SH-SY5Y (cell line): ENCODE data around the gene CABP1.

Experiments
- GATA2 ChIP-seq: IDR thresholded peaks from 2 replicates; pipeline ENCODE4 v1.6.1; 2011; ENCODE audit warnings: mild to moderate bottlenecking, low read depth, low read length
- GATA3 ChIP-seq: IDR thresholded peaks from 2 replicates; pipeline ENCODE4 v1.6.1; 2011; ENCODE audit warnings: low read depth, mild to moderate bottlenecking, low read length, moderate library complexity

The CABP1 gene

DNA sequence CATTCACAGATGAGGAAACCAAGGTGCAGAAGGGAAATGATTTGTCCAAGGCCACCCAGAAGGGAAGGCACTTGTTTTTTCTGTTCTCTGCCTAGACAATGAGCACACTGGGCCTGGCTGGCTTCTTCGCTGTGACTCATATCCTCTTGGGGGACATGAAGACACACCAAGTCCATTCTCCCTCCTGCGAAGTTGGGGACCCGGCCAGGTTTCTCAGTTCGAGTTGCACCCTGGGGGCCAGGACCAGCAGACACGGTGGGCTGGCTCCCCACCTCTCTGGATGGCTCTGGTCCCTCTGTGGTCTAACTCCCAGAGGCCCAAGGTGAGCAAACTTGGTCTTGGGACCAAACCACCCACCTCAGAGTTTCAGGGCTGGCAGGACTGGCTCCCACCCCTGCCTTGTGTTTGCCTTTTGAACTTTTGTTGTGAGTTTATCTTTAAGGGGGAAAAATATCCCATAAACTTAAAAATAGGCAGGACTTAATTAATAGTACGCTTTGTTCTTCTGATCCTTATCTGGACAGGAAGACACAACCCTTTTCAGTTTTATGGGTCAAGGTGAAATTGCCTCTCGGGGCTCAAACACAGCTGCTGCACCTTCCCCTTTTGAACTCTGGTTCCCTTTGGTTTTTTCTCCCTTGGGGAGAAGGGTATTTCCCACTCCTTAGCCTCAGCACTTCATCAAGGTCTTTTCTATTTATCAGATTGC lies 37.5 kb downstream of the CABP1 start:
- TF ChIP-seq GATA2 (no peak), GATA3 (no peak)

DNA sequence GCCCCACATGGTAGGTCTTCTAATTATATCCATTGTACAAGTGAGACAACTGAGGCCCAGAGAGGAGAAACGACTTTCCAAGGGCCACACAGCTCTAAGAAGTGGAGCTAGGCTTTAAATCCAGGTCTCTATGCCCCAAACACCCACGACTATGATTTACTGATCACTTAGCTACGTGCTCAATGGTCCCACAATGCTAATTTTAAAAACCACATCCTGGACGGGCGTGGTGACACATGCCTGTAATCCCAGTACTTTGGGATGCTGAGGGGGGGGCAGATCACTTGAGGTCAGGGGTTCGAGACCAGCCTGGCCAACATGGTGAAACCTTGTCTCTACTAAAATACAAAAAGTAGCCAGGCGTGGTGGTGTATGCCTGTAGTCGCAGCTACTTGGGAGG lies 38.1 kb downstream of the CABP1 start:
- TF ChIP-seq GATA2 (no peak), GATA3 (no peak)

DNA sequence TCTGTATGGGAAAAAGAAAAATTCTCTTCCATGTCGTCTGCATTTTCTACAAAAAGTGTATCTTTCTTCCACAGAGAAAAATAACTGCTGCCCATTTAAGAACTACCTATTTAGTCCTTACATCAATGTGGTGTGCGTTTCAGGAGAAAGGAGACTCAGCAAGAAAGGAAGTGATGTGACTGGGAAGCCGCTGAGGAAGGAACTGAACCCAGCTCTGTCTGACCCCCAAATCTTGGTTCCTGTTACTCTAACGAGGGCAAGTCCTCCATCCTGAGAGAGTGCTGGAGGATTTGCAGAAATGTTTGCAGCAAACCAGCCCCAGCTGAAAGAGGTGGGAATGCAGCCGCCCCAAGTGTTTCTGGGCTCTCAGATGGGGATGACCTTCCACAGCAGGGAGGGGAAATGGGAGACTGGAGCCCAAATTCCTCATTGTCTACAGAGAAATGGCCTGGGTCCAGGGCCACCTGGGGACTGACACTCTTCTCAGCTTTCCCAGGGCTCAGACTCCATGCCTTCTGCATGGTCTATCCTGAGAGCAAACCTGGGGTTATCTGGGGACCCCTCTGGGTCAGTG lies 39.8 kb downstream of the CABP1 start:
- no peak for TF ChIP-seq GATA2
- no peak for TF ChIP-seq GATA3

DNA sequence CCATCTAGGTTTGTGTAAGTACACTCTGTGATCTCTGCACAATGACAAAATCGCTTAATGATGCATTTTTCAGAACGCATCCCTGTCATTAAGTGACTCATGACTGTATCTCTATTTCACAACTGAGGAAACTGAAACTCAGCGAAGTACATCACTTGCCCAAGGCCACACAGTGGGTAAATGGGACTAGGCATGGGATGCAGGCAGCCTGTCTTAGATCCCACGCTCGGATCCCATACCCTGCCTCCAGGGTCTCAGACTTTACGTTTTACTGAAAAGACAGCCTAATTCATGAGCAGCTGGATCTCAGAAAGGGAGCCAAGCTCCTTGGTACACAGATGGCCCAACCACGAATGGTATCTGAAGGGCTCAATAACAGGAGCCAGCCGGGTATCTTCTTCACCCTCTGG lies 44.1 kb downstream of the CABP1 start:
- TF ChIP-seq GATA3: no peak
- TF ChIP-seq GATA2: no peak

DNA sequence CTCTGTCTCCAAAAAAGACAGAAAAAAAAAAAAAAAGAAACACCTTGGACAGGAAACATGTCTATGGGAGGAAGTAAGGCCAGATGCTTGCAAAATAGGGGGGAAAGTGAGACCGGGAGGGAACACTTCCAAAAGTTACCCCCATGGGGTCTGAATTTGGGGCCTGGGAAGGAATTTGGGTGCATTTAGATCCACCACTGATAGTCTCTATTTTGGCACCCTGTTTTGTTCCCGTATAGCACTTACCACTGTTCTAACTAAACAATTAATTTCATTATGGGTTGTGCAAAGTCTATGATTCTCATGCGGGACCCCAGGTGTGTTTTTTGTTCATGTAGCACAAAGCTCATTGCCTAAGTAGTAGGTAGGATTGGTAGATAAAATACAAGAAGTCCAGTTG lies 45.1 kb downstream of the CABP1 start:
- TF ChIP-seq GATA2: no peak
- no peak for TF ChIP-seq GATA3

DNA sequence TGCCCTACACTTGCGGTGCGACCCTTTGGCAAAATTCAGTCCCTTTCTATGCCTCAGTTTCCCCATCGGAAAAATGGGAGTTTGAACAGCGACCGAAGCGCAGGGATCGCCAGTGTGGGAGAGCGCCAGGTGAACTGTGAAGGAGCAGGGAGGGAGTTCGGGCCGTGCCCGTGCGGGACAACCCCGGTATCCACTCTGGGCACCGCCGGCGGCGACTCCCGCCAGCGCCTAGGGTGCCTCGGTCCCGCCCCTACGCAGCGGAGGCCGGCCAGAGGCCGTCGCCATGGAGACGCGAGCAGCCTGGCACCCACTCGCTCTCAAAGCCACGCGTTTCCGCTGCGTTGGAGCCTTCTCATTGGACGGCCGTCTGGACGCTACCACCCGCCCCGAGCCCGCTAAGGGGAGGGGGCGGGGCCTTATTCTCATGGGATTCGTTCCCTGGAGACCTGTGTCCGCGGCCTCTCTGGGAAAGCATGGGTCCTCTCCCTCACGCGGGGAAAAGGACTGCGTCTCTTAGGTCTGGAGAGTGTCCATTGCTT lies 45.8 kb downstream of the CABP1 start:
- TF ChIP-seq GATA3 (no peak), GATA2 (peak; percentile 3; the same call in 1 of the 2 replicates)

DNA sequence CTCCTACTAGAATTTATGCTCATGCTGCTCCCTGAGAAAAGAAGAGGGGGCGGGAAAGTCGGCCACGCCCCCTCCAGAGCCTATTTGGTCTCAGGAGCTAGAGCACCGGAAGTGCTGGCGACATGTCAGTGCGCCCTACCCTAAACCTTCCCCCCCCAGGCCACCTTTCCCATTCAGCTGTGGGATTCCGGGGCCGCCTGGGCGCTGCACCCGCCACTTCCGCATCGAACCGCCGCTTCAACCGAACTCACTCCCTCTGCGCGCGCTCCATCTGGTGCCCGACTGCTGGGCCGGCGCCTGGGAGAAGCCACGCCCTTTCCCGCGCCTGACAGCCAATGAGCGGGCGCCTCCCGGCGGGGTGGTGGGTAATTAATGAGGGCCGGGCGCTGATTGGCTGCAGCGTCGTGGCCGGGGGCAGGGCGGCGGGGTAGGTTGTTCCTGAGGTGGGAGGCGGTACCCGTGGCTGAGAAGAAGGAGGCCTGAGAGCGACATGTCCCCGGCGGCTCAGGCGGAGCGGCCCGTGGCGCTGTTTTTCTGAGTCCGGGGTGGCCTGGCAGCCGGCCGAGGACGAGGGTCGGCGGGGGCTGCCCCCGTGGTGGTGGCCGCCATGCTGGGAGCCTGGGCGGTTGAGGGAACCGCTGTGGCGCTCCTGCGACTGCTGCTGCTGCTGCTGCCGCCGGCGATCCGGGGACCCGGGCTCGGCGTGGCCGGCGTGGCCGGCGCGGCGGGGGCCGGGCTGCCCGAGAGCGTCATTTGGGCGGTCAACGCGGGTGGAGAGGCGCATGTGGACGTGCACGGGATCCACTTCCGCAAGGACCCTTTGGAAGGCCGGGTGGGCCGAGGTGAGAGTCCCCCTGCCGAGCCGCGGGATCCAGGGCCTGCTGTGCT lies 46.5 kb downstream of the CABP1 start, which contains the start of gene MLEC:
Gene MLEC, plus strand, starts transcription at position 460 of the 888 bp plus-strand sequence. Its CDS starts 148 bp downstream, at position 608.
- no peak for TF ChIP-seq GATA3
- TF ChIP-seq GATA2: no peak

DNA sequence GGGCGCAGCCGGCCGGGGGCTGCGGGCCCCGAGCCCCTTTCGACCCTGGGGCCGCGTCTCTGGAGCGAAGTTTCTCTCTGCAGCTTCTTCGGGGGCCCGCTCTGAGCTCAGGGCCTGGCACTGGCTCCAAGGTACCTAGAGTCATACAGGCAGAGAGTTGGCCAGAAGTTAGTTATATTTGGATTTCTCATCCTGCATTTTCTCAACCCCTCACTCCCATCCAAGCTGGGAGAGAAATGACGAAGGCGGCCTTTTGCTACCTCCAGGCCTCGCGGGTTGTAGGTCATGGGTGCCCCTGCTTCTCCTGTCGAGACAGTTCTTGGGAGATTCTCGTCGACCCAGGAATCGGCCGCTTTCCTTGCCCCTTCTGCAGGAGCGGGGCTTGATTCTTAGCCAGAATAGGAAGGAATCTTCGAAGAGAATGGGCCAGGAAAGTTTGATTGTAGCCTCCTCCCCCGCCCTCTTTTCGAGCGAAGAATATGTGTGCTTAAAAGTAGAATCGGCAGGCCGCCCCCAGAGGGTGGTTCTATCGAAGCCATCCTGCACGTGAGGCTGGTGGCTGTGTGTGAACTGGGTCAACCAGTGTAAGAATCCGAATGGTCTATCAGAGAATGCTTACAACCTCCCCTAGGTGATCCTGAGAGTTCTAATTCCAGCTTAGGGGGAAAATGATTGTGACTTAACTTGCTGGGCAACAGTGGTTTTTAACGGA lies 47.3 kb downstream of the CABP1 start:
- TF ChIP-seq GATA3 (no peak), GATA2 (no peak)

DNA sequence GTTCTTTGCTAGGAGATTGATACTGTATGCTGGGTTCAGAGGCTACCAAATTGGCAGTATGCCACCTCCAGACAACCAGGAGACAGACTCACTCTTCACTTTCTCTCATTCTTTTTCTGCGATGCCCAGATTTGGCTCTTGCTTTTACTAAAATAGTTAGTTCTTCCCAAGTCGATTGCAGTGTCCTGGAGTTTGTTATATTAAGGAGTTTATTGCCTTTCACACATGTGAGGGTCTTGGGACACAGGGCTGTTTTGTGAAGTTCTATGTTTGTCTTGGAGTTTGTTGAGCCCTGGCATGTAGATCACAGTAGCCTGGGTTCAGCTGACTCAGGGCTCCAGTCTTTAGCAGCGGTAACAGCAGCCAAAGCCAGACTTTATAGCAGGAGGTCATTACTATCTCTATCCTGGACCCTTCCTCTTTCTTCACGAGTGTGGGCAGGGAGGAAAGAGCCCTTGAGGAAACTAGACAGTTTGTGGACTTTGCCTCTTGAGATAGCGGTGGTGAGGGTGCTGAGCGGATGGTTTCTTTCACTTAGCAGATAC lies 48.2 kb downstream of the CABP1 start:
- no peak for TF ChIP-seq GATA2
- TF ChIP-seq GATA3: no peak

DNA sequence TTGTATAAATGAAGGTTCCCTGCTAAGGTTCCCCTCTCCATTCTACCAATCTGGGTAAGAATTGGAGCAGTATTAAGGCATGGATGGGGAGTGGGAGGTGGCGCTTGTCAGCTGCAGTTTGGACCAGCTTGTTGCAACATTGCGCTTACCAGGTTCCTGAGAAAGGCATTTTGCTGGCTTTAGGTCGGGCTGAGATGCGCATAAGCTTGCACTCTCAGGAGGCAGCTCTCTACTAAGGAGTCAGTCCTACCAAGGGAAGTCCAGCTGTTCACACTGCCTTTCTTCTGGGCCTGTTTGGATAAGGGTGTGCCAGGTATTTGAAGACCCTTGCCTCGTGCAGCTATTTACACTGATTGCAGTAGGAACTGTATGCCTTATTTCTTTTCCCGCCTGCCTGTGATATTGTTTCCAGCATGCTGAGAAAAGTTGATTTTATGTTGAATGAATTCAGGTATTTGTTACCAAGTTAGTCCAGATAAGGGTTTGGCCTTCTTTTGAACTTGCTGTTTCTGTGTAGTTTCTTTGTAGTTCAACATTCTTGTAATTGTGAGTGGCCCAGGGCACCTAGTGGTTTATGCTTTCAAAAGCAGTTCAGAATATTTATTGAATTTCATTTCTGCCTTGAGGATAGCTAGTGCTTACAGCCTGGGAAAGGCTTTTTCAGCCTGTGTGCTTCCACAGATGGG lies 49.1 kb downstream of the CABP1 start:
- TF ChIP-seq GATA3 (no peak), GATA2 (no peak)

DNA sequence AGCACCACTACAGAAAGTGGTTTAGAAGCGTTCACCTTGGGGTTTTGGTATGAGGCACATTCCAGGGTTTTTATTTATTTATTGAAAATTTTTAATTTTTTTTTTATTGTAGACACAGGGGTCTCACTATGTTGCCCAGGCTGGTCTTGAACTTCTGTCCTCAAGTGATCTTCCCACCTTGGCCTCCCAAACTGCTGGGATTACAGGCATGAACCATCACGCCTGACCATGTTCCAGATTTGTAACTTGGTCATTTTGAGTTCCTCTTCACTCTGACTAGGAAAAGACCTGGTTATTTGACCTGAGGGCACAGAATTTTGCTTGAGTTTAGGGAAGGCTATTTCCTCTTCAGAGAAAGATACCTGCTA lies 49.6 kb downstream of the CABP1 start:
- no peak for TF ChIP-seq GATA3
- no peak for TF ChIP-seq GATA2

DNA sequence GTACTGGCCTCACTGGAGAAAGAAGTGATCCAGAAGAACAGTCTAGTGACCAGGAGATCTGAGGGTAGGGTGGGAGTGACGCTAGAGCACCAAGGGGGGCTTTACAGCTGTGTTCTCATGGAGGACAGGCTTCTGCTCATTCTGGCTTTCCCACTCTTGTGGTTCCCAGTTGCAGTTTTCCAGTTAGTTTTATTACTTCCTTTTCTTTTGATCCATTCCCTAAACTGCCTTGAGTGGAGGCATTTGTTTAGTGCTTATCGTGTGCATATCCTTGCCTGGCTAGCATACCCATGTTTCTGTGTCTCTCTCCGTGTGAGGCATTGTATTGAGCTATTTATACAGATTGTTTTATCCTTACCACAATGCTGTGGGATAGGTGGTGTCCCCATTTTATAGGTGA lies 50.6 kb downstream of the CABP1 start:
- TF ChIP-seq GATA3 (no peak), GATA2 (no peak)

DNA sequence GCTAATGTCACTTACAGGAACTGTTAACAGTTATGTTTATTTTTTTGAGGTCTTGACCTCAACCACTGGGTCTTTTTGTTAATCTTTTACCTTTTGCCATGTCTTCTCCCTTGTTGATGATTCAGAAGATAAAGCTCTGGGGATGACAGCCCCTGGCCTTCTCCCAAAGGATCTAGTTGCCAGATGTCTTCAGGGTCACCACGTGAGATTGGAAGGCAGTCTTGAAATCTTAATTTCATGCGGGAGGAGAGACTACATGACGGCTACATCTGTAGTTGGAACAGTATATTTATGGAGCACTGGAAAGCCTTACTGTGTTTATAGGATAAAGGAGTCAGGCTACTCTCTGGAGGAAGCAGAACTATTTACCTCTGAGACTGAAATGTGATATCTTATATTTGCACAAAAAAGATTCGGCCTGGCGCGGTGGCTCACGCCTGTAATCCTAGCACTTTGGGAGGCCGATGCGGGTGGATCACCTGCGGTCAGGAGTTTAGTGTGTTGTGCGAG lies 52.2 kb downstream of the CABP1 start:
- TF ChIP-seq GATA3 (no peak), GATA2 (no peak)
